Nephron (organoid): Measurements from ENCODE around the gene FAM13A.
A peak's percentile ranks its signal among the peaks of the same experiment; 100 is the strongest.

Experiments
- H3K27ac Mint-ChIP-seq, 3 experiments: 2 replicates each; pipeline ENCODE4 v1.8.0; 2020; ENCODE audit warnings: mixed read lengths in 3 of 3, mild to moderate bottlenecking in 2 of 3, moderate library complexity in 1 of 3
- H3K27me3 Mint-ChIP-seq: 2 replicates; pipeline ENCODE4 v1.8.0; 2021; ENCODE audit warnings: low read depth, mild to moderate bottlenecking, moderate library complexity, mixed read lengths
- H3K36me3 Mint-ChIP-seq: 2 replicates; pipeline ENCODE4 v1.8.0; 2020; ENCODE audit warnings: low read depth, mixed read lengths
- H3K4me1 Mint-ChIP-seq: 2 replicates; pipeline ENCODE4 v1.8.0; 2020; ENCODE audit warnings: mixed read lengths
- H3K4me3 Mint-ChIP-seq, 3 experiments: 2 replicates each; pipeline ENCODE4 v1.8.0; 2020; ENCODE audit warnings: mild to moderate bottlenecking in 3 of 3, mixed read lengths in 3 of 3, moderate library complexity in 2 of 3
- H3K9me3 Mint-ChIP-seq: 2 replicates; pipeline ENCODE4 v1.8.0; 2020; ENCODE audit warnings: mixed read lengths
- CTCF ChIP-seq, 3 experiments: fragments of 200-600 bp; sonication (generic); IDR thresholded peaks; one replicate each; pipeline ENCODE4 v1.5.0; 2021; ENCODE audit warnings: antibody characterized with exemption in 3 of 3; ENCODE audit not compliant: unreplicated experiment in 3 of 3

The FAM13A gene

GRCh38 chr4:88706574-88706973 lies 350.4 kb downstream of the FAM13A start:
- TF ChIP-seq CTCF (IDR thresholded peaks at IDR 0.05; ENCODE audit: unreplicated experiment in 3 of 3) = peak; percentile 53 to 62 (median 58)
- Mint-ChIP-seq H3K4me1 (no peaks in the 10 kb centered on the region), H3K36me3 (peaks cover 19% of the 10 kb centered on the region), H3K27ac (peak overlapping the region in 1 of 3 experiments; percentile 10), H3K4me3 (no peak overlapping the region), H3K9me3 (no peaks in the 10 kb centered on the region), H3K27me3 (no peaks in the 10 kb centered on the region)

- TF ChIP-seq CTCF (IDR thresholded peaks at IDR 0.05; ENCODE audit: unreplicated experiment in 3 of 3) = no peak
- H3K27me3 Mint-ChIP-seq = no peaks in the 10 kb centered on the region
- peaks cover 16% of the 10 kb centered on the region for H3K36me3 Mint-ChIP-seq
- no peaks in the 10 kb centered on the region for H3K4me1 Mint-ChIP-seq
- no peak overlapping the region for H3K4me3 Mint-ChIP-seq
- no peak overlapping the region for H3K27ac Mint-ChIP-seq
- H3K9me3 Mint-ChIP-seq = no peaks in the 10 kb centered on the region
These were observed 351.0 kb downstream of the FAM13A start for GRCh38 chr4:88705805-88706492.

- H3K27me3 Mint-ChIP-seq = no peaks in the 10 kb centered on the region
- no peaks in the 10 kb centered on the region for H3K4me1 Mint-ChIP-seq
- H3K27ac Mint-ChIP-seq = no peak overlapping the region
- H3K36me3 Mint-ChIP-seq = peaks cover 14% of the 10 kb centered on the region
- TF ChIP-seq CTCF (IDR thresholded peaks at IDR 0.05; ENCODE audit: unreplicated experiment in 3 of 3) = no peak
- no peak overlapping the region for H3K4me3 Mint-ChIP-seq
- H3K9me3 Mint-ChIP-seq = no peaks in the 10 kb centered on the region
These were observed 351.8 kb downstream of the FAM13A start for GRCh38 chr4:88705223-88705622.

GRCh38 chr4:88702782-88703181 lies 354.2 kb downstream of the FAM13A start:
- Mint-ChIP-seq H3K4me3 (no peak overlapping the region), H3K9me3 (no peaks in the 10 kb centered on the region), H3K27ac (no peak overlapping the region), H3K36me3 (peaks cover 18% of the 10 kb centered on the region), H3K4me1 (peaks cover 5% of the 10 kb centered on the region), H3K27me3 (no peaks in the 10 kb centered on the region)
- no peak for TF ChIP-seq CTCF (IDR thresholded peaks at IDR 0.05; ENCODE audit: unreplicated experiment in 3 of 3)

- Mint-ChIP-seq H3K27ac (no peak overlapping the region), H3K27me3 (no peaks in the 10 kb centered on the region), H3K9me3 (no peaks in the 10 kb centered on the region), H3K4me3 (peak overlapping the region; percentile 83 to 89 (median 88)), H3K4me1 (peaks cover 10% of the 10 kb centered on the region), H3K36me3 (peaks cover 4% of the 10 kb centered on the region)
- no peak for TF ChIP-seq CTCF (IDR thresholded peaks at IDR 0.05; ENCODE audit: unreplicated experiment in 3 of 3)
These were observed 358.5 kb downstream of the FAM13A start for GRCh38 chr4:88698519-88698918.
